HL-60 (cell line): ENCODE data around the gene CCNT1.
"Not testable (repeated sequence)": the region's sequence is repeated elsewhere in the genome, so short reads cannot be mapped to it uniquely, and the experiment has no call there.

Experiments
- CTCF ChIP-seq: IDR thresholded peaks from one replicate; pipeline ENCODE4 v1.5.1; 2011; ENCODE audit warnings: low read length, control low read depth, inconsistent platforms; ENCODE audit not compliant: insufficient read depth
- POLR2AphosphoS5 ChIP-seq: IDR thresholded peaks from 2 replicates; pipeline ENCODE4 v1.6.1; 2012; ENCODE audit warnings: low read depth

GRCh38 chr12:48645354-48645753, 71.2 kb downstream of the CCNT1 start:
- not testable (repeated sequence) for TF ChIP-seq CTCF, POLR2AphosphoS5
